Activated CD4-positive, alpha-beta T cell treated with anti-CD3 and anti-CD28 coated beads, Interleukin-2, amount 10 ng/mL, durations not matched to agents 24 days and 14 days (primary cell): Measurements from ENCODE around the gene PBX3. TPM values are rescaled to one million over a fixed set of nuclear protein-coding genes. Genes with fewer than 3 reads are reported as not detected.

Experiments
- DNase-seq: peaks from one replicate; pipeline ENCODE4 v3.0.0; 2022
- H3K27ac Mint-ChIP-seq: one replicate; pipeline ENCODE4 v1.8.0; 2022; ENCODE audit warnings: mild to moderate bottlenecking, mixed read lengths
- H3K27me3 Mint-ChIP-seq: one replicate; pipeline ENCODE4 v1.8.0; 2022; ENCODE audit warnings: mixed read lengths
- H3K36me3 Mint-ChIP-seq: one replicate; pipeline ENCODE4 v1.8.0; 2022; ENCODE audit warnings: low read depth, mild to moderate bottlenecking, mixed read lengths
- H3K4me1 Mint-ChIP-seq: one replicate; pipeline ENCODE4 v1.8.0; 2021; ENCODE audit warnings: mixed read lengths
- H3K4me3 Mint-ChIP-seq: one replicate; pipeline ENCODE4 v1.8.0; 2022; ENCODE audit warnings: mild to moderate bottlenecking, moderate library complexity, mixed read lengths
- H3K9me3 Mint-ChIP-seq: one replicate; pipeline ENCODE4 v1.8.0; 2021; ENCODE audit warnings: mixed read lengths
- intact Hi-C: fragments of 100-400 bp; cut with micrococcal nuclease; formaldehyde crosslinking; loops from one replicate; pipeline ENCODE4 v1.15.1; 2023
- total RNA-seq: library from RNA; stranded (reverse); gene quantifications from 2 replicates; pipeline ENCODE4 v1.2.3, GENCODE V29; 2022

Gene PBX3
- total RNA-seq, 1 donor from 2014 or later, result 27.7 TPM

DNA sequence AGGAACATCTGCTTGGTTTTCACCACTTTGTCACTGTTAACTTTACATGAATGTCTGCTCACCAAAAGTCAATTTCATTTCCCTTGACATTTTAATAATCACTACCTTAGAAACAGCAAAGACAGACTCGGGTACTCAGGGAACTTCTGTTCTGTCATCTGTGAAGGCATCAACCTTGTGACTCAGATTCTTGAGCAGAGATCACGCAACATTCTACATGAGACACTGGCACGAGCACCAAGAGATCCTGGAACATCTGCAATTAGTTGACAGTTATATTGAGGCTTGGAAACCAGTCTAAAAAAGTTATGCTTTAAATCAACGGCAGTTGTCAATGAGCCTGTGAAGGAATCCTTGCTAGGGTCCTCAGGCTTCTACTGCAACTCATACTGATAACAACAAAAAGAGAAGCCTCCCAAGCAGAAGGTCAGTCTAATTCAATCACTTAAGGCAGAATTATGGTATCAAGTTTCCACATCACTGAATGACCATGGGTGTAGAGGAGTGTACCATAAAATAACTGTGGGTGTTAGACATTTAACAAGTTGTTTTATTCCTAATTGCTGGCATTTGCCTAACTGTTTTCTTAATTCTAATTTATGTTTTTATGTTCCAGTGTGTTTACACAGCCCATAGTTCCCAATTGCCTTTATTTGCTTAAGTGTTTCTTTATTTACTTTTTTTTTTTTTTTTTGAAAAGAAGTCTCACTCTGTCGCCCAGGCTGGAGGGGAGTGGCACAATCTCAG, 3.3 kb upstream of the PBX3 start:
- no peak overlapping the region for H3K27ac Mint-ChIP-seq
- H3K4me3 Mint-ChIP-seq, result no peak overlapping the region
- peaks cover 16% of the 10 kb centered on the region for H3K4me1 Mint-ChIP-seq
- DNase-seq, result peak; percentile 49
- intact Hi-C loops, result no loop called here
- H3K9me3 Mint-ChIP-seq, result no peaks in the 10 kb centered on the region
- H3K36me3 Mint-ChIP-seq, result peaks cover under 1% of the 10 kb centered on the region
- peaks cover 43% of the 10 kb centered on the region for H3K27me3 Mint-ChIP-seq

DNA sequence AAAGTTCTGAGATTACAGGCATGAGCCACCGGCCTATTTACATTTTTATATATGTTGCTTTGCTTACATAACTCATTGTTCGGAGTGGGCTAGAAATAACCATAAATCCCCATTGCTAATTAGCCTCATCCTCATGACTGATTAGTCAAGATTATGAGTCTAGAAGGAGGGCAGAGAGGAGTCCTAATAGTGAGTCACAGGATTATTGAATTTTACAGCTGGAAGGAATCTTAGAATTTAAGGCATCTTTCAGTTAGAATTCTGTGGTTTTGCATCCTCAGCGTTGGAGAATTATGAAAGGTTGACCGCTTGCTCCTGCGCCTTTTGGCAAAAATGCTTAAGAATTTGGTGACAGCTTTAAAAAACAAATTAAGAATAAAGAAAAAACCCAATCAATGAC, 2.6 kb upstream of the PBX3 start:
- H3K36me3 Mint-ChIP-seq, result peaks cover 5% of the 10 kb centered on the region
- H3K4me3 Mint-ChIP-seq, result no peak overlapping the region
- peaks cover 41% of the 10 kb centered on the region for H3K27me3 Mint-ChIP-seq
- H3K4me1 Mint-ChIP-seq, result peaks cover 20% of the 10 kb centered on the region
- intact Hi-C loops, result loop anchor here (5.0 kb wide), 1 partner anchor 97 kb away; no protein-coding TSS in a partner anchor
- H3K27ac Mint-ChIP-seq, result no peak overlapping the region
- H3K9me3 Mint-ChIP-seq, result no peaks in the 10 kb centered on the region
- DNase-seq, result no peak

- peak overlapping the region; percentile 95 for H3K4me3 Mint-ChIP-seq
- H3K4me1 Mint-ChIP-seq, result peaks cover 20% of the 10 kb centered on the region
- peaks cover 5% of the 10 kb centered on the region for H3K36me3 Mint-ChIP-seq
- no peak for DNase-seq
- peaks cover 40% of the 10 kb centered on the region for H3K27me3 Mint-ChIP-seq
- no peak overlapping the region for H3K27ac Mint-ChIP-seq
- H3K9me3 Mint-ChIP-seq, result no peaks in the 10 kb centered on the region
- intact Hi-C loops, result loop anchor here (5.0 kb wide), 1 partner anchor 98 kb away; no protein-coding TSS in a partner anchor
Observed at GRCh38 chr9:125745018-125745417, 2.2 kb upstream of the PBX3 start.

GRCh38 chr9:125745682-125746016, 1.5 kb upstream of the PBX3 start:
- intact Hi-C loops, result loop anchor here (1.0 to 5.0 kb wide), 4 partner anchors 38 to 113 kb away; partner anchors contain the start of gene MAPKAP1
- peak overlapping the region; percentile 95 for H3K27ac Mint-ChIP-seq
- H3K36me3 Mint-ChIP-seq, result peaks cover 9% of the 10 kb centered on the region
- no peaks in the 10 kb centered on the region for H3K9me3 Mint-ChIP-seq
- peak overlapping the region; percentile 95 for H3K4me3 Mint-ChIP-seq
- peaks cover 40% of the 10 kb centered on the region for H3K27me3 Mint-ChIP-seq
- H3K4me1 Mint-ChIP-seq, result peaks cover 25% of the 10 kb centered on the region
- no peak for DNase-seq

GRCh38 chr9:125746017-125746773, 978 bp upstream of the PBX3 start:
- no peaks in the 10 kb centered on the region for H3K9me3 Mint-ChIP-seq
- H3K36me3 Mint-ChIP-seq, result peaks cover 11% of the 10 kb centered on the region
- peak overlapping the region; percentile 95 for H3K4me3 Mint-ChIP-seq
- H3K27me3 Mint-ChIP-seq, result peaks cover 39% of the 10 kb centered on the region
- H3K4me1 Mint-ChIP-seq, result peaks cover 27% of the 10 kb centered on the region
- H3K27ac Mint-ChIP-seq, result peak overlapping the region; percentile 95
- DNase-seq, result peak; percentile 97
- intact Hi-C loops, result loop anchor here (1.0 to 5.0 kb wide), 4 partner anchors 39 to 114 kb away; partner anchors contain the start of gene MAPKAP1

GRCh38 chr9:125746774-125747052, 460 bp upstream of the PBX3 start:
- Mint-ChIP-seq H3K4me1 (peaks cover 27% of the 10 kb centered on the region), H3K4me3 (no peak overlapping the region), H3K27ac (no peak overlapping the region), H3K27me3 (peaks cover 33% of the 10 kb centered on the region), H3K36me3 (peaks cover 11% of the 10 kb centered on the region), H3K9me3 (no peaks in the 10 kb centered on the region)
- DNase-seq, result no peak
- intact Hi-C loops, result loop anchor here (1.0 to 5.0 kb wide), 4 partner anchors 39 to 114 kb away; partner anchors contain the start of gene MAPKAP1

GRCh38 chr9:125747765-125748445, 732 bp downstream of the PBX3 start:
- peak overlapping the region; percentile 91 for H3K4me3 Mint-ChIP-seq
- H3K27me3 Mint-ChIP-seq, result peaks cover 23% of the 10 kb centered on the region

GRCh38 chr9:125748446-125749099, 1.4 kb downstream of the PBX3 start:
- intact Hi-C loops, result loop anchor here (5.0 kb wide), 1 partner anchor 101 kb away; no protein-coding TSS in a partner anchor
- Mint-ChIP-seq H3K4me1 (peaks cover 30% of the 10 kb centered on the region), H3K27ac (peak overlapping the region; percentile 81), H3K27me3 (peaks cover 19% of the 10 kb centered on the region), H3K36me3 (peaks cover 17% of the 10 kb centered on the region), H3K9me3 (no peaks in the 10 kb centered on the region), H3K4me3 (peak overlapping the region; percentile 91)
- no peak for DNase-seq

More at GRCh38 chr9:125747765-125748445, 732 bp downstream of the PBX3 start:
- Mint-ChIP-seq H3K36me3 (peaks cover 17% of the 10 kb centered on the region), H3K9me3 (no peaks in the 10 kb centered on the region), H3K4me1 (peaks cover 30% of the 10 kb centered on the region), H3K27ac (peak overlapping the region; percentile 81)
- peak; percentile 83 for DNase-seq
- intact Hi-C loops, result loop anchor here (5.0 kb wide), 1 partner anchor 101 kb away; no protein-coding TSS in a partner anchor

DNA sequence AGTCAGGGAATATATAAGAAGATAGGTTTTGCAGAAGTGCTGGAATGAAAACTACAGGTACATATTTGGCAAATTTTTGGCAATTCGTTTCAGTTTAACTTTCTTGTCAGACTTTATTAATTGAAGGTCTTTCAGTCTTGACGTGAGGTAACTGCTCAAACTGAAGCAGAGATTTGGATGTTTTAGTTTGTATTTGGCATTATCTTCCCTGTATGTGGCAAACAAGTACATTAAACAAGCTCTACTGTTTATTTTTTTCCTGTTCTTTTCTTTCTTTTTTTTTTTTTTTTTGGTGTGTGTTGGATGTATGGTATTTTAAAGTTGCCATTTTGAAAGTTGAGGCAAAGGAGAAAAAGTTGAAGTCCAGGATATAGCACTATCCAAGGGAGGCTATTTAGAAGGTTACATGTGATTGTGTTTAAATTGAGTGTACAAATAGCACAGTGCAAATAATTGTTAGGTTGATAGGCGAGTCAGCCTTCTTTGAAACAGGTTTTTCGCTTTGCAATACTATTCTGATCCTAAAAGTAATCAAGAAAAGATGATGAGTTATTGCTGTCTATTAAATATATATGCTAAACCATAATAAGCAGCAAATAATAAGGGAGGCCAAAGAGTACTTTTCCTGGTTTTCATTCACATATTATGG, 2.2 kb downstream of the PBX3 start:
- peaks cover 34% of the 10 kb centered on the region for H3K4me1 Mint-ChIP-seq
- H3K36me3 Mint-ChIP-seq, result peaks cover 17% of the 10 kb centered on the region
- no peaks in the 10 kb centered on the region for H3K9me3 Mint-ChIP-seq
- H3K27ac Mint-ChIP-seq, result no peak overlapping the region
- H3K27me3 Mint-ChIP-seq, result peaks cover 15% of the 10 kb centered on the region
- intact Hi-C loops, result loop anchor here (5.0 kb wide), 1 partner anchor 102 kb away; no protein-coding TSS in a partner anchor
- H3K4me3 Mint-ChIP-seq, result peak overlapping the region; percentile 91
- DNase-seq, result peak; percentile 36

GRCh38 chr9:125749951-125750626, 2.9 kb downstream of the PBX3 start:
- Mint-ChIP-seq H3K4me3 (peak overlapping the region; percentile 39), H3K9me3 (no peaks in the 10 kb centered on the region)

GRCh38 chr9:125750627-125751011, 3.4 kb downstream of the PBX3 start:
- Mint-ChIP-seq H3K36me3 (peaks cover 17% of the 10 kb centered on the region), H3K27ac (no peak overlapping the region), H3K4me3 (peak overlapping the region; percentile 39), H3K27me3 (peaks cover 4% of the 10 kb centered on the region), H3K4me1 (peaks cover 29% of the 10 kb centered on the region), H3K9me3 (no peaks in the 10 kb centered on the region)
- intact Hi-C loops, result loop anchor here (5.0 kb wide), 1 partner anchor 193 kb away; no protein-coding TSS in a partner anchor
- DNase-seq, result peak; percentile 43

More at GRCh38 chr9:125749951-125750626, 2.9 kb downstream of the PBX3 start:
- Mint-ChIP-seq H3K27ac (no peak overlapping the region), H3K27me3 (peaks cover 9% of the 10 kb centered on the region), H3K36me3 (peaks cover 17% of the 10 kb centered on the region), H3K4me1 (peaks cover 34% of the 10 kb centered on the region)
- intact Hi-C loops, result loop anchor here (5.0 kb wide), 2 partner anchors 103 to 193 kb away; no protein-coding TSS in a partner anchor
- DNase-seq, result no peak

GRCh38 chr9:125752070-125752628, 5.0 kb downstream of the PBX3 start:
- intact Hi-C loops, result loop anchor here (5.0 kb wide), 1 partner anchor 195 kb away; no protein-coding TSS in a partner anchor
- no peak overlapping the region for H3K4me3 Mint-ChIP-seq
- H3K27me3 Mint-ChIP-seq, result peaks cover 2% of the 10 kb centered on the region
- no peaks in the 10 kb centered on the region for H3K9me3 Mint-ChIP-seq
- H3K4me1 Mint-ChIP-seq, result peaks cover 23% of the 10 kb centered on the region
- no peak overlapping the region for H3K27ac Mint-ChIP-seq
- DNase-seq, result peak; percentile 38
- H3K36me3 Mint-ChIP-seq, result peaks cover 22% of the 10 kb centered on the region
